ENCODE results near the gene MYO15B.

MYO15B gene

GRCh38 chr17:75552425-75553294 lies 34.9 kb upstream of the MYO15B start:
- no peak overlapping the region for H3K4me3 ChIP-seq (replicated peaks; ENCODE audit: low read depth, low read length)
- TF ChIP-seq, protein P1, sequence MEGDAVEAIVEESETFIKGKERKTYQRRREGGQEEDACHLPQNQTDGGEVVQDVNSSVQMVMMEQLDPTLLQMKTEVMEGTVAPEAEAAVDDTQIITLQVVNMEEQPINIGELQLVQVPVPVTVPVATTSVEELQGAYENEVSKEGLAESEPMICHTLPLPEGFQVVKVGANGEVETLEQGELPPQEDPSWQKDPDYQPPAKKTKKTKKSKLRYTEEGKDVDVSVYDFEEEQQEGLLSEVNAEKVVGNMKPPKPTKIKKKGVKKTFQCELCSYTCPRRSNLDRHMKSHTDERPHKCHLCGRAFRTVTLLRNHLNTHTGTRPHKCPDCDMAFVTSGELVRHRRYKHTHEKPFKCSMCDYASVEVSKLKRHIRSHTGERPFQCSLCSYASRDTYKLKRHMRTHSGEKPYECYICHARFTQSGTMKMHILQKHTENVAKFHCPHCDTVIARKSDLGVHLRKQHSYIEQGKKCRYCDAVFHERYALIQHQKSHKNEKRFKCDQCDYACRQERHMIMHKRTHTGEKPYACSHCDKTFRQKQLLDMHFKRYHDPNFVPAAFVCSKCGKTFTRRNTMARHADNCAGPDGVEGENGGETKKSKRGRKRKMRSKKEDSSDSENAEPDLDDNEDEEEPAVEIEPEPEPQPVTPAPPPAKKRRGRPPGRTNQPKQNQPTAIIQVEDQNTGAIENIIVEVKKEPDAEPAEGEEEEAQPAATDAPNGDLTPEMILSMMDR (IDR thresholded peaks at IDR 0.05; ENCODE audit: low read length, missing control alignments): no peak
- peak; percentile 28 for DNase-seq (ENCODE audit: low read depth)

DNA sequence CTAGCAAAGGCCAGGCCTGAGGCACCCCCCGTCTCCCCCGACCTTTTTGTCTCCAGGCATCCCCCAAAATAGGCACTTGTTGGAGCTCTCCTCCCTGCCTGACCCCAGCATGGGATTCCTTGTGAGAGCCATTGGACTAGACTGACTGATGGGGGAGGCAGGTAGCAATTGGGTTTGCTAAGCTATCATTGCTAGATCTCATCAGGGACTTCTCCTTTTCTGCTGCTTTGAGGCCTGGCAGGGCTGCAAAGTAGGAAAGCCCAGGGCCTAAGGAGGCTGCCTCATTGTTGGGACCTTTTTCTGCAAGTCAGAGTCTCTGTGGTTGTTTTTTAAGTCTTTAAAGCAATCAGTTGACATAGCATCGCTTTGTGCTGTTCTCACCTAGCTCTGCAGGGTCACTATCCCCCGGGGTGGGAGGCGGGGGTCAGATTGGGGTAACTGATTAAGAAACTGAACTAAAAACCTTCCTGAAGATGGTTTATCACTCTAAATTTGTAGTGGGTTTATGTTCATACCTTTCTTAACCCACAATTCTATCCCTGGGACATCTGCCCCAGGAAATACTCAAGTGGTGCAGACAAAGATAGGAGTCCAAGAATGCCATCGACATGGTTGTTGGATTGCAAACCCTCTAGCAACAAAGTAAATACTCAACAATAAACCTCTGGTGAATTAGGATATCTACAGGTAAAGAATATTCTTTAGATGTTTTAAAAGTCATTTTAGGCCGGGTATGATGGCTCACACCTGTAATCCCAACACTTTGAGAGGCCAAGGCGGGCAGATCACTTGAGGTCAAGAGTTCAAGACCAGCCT lies 34.1 kb upstream of the MYO15B start:
- H3K4me3 ChIP-seq (replicated peaks; ENCODE audit: low read depth, low read length): no peak overlapping the region
- TF ChIP-seq, protein P1 (IDR thresholded peaks at IDR 0.05; ENCODE audit: low read length, missing control alignments): no peak
- no peak for DNase-seq (ENCODE audit: low read depth)

DNA sequence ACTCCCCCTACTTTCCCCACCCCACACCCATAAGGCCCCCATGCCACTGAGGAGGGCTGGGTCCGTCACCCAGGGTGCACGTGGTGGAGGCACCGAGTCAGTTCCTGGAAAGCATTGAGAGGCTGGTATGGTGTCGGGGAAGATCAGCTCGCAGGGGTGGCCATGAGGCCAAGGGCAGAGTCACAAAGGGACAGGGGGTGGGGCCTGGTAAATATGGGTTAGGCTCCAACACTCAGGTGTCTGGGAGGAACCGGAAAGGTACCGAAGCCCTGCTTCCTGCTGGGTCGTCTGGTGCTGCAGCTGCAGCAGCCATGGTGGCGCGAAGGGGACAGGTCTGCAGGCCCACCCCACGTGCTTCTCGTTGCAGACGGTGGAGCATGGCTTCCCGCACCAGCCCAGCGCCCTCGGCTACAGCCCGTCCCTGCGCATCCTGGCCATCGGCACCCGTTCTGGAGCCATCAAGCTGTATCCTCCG lies 31.9 kb upstream of the MYO15B start:
- H3K4me3 ChIP-seq (replicated peaks; ENCODE audit: low read depth, low read length): no peak overlapping the region
- DNase-seq (ENCODE audit: low read depth): no peak
- TF ChIP-seq, protein P1 (IDR thresholded peaks at IDR 0.05; ENCODE audit: low read length, missing control alignments): no peak

GRCh38 chr17:75557075-75557851 lies 30.3 kb upstream of the MYO15B start:
- DNase-seq (ENCODE audit: low read depth): peak; percentile 21
- TF ChIP-seq, protein P1 (IDR thresholded peaks at IDR 0.05; ENCODE audit: low read length, missing control alignments): no peak
- no peak overlapping the region for H3K4me3 ChIP-seq (replicated peaks; ENCODE audit: low read depth, low read length)

DNA sequence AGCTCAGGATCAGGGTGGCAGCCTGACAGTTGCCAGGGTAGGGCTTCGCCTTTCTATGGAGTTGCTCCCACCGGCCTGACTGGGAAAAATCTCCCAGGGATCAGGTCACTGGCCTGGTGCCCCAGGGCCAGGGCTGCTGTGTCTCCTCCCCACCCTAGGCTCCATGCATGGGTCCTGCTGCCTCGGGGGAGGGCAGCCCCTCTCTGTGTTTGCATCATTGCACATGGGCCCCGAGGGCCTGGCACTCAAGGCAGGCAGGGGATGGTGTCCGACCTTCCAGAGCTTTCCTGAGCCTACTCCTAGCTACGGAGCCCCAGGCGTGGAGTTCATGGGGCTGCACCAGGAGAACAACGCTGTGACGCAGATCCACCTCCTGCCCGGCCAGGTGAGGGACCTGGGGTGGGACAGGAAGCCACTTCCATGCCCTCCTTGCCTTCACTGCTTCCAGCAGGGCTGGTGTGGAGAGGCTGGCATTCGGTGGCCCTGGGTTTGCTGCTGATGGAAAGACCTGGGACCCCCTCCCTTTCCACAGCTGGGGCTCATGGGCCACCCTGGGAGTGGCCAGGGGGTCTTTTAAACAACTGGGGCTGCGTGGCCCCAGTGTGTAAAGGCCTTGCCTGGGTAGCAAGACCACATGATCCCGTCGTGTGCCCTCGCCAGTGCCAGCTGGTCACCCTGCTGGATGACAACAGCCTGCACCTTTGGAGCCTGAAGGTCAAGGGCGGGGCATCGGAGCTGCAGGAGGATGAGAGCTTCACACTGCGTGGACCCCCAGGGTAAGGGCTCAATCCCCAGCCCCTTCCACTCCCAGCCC lies 29.5 kb upstream of the MYO15B start:
- no peak for DNase-seq (ENCODE audit: low read depth)
- no peak overlapping the region for H3K4me3 ChIP-seq (replicated peaks; ENCODE audit: low read depth, low read length)
- TF ChIP-seq, protein P1 (IDR thresholded peaks at IDR 0.05; ENCODE audit: low read length, missing control alignments): no peak

Data from fibroblast of pulmonary artery (primary cell).